ENCODE data around the gene HIPK3. TPM values are rescaled to one million over a fixed set of nuclear protein-coding genes. Genes with fewer than 3 reads are reported as not detected.

Gene HIPK3
- 100 to 1,000 TPM; 207 to 298 (median 257) TPM for total RNA-seq
- 10 to 100 TPM; 26.3 to 36.4 TPM for polyA plus RNA-seq
- long read RNA-seq, donor 1, full-length matches to known transcripts: 1 of 58 reads
- long read RNA-seq, donor 1, partial matches to known transcripts: 53 of 58 reads
- long read RNA-seq, donor 1, other reads (novel, unspliced or antisense): 4 of 58 reads
- long read RNA-seq, donor 2, full-length matches to known transcripts: 7 of 92 reads
- long read RNA-seq, donor 2, partial matches to known transcripts: 51 of 92 reads
- long read RNA-seq, donor 2, other reads (novel, unspliced or antisense): 34 of 92 reads
- long read RNA-seq, donor 3, full-length matches to known transcripts: 6 of 50 reads
- long read RNA-seq, donor 3, partial matches to known transcripts: 42 of 50 reads
- long read RNA-seq, donor 3, other reads (novel, unspliced or antisense): 2 of 50 reads

DNA sequence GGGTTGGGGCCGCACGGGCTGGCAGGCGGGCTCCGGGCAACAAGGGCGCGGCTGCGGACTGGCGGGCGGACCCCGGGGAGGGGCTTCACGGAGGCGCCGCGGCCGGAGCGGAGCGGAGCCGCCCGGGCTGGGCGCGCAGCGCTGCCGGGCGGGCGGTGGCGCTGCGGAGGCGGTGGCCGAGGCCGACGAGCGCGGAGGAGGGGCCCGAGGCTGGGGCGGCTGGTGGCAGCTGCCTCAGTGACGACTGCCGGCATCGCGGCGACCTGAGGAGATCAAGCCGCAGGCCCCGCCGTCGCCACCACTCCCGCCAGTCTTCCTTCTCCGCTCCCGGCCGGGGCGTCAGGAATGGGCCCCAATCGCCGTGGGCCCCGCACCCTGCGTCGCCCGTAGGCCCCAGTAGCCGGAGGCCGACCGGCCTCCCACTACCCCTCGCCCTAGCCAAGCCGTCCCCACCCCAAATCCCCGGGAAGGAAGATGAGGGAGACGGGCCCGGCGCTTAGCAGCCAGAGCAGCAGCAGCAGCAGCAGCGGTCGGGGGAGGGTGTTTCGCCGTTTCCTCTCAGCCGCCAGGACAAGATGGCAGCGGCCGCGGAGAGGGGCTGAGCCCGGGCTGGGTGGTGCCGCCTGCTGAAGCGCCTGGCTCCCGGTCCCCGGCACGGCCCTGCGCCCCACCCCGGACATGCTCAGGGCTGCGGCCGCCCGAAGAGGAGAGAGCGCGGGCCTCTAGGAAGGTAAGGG is at the start of gene HIPK3:
TSS of gene HIPK3 (plus strand) at position 222 of the 737 bp plus-strand sequence.
- H3K9me3 ChIP-seq: peaks cover 0 to 5% (median 0%) of the 10 kb centered on the region in 12 donors
- peak within 1 kb of the TSS; percentile 99 to 100 (median 100) for H3K27ac ChIP-seq
- ATAC-seq (peak; percentile 51 to 91 (median 82)), DNase-seq (peak; percentile 89 to 94 (median 89))
- no peaks in the 10 kb centered on the region for H3K36me3 ChIP-seq
- H3K4me1 ChIP-seq: peaks cover 0 to 45% (median 26%) of the 10 kb centered on the region in 12 donors
- intact Hi-C loops (cut with DNase I): loop anchor here (1.0 to 10.0 kb wide), 12 partner anchors 35 to 480 kb away; partner anchors contain the start of genes CSTF3 (in 4 of the 10) and CD59 (in 2 of the 10)
- 0 to 1% (median 1%) methylated on average over 1 to 85 of the region's 85 CpGs for WGBS, 4 donors
- H3K27me3 ChIP-seq: no peaks in the 10 kb centered on the region
- H3K4me3 ChIP-seq: peak within 1 kb of the TSS; percentile 78 to 95 (median 94)
- TF ChIP-seq, protein P1, sequence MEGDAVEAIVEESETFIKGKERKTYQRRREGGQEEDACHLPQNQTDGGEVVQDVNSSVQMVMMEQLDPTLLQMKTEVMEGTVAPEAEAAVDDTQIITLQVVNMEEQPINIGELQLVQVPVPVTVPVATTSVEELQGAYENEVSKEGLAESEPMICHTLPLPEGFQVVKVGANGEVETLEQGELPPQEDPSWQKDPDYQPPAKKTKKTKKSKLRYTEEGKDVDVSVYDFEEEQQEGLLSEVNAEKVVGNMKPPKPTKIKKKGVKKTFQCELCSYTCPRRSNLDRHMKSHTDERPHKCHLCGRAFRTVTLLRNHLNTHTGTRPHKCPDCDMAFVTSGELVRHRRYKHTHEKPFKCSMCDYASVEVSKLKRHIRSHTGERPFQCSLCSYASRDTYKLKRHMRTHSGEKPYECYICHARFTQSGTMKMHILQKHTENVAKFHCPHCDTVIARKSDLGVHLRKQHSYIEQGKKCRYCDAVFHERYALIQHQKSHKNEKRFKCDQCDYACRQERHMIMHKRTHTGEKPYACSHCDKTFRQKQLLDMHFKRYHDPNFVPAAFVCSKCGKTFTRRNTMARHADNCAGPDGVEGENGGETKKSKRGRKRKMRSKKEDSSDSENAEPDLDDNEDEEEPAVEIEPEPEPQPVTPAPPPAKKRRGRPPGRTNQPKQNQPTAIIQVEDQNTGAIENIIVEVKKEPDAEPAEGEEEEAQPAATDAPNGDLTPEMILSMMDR (IDR thresholded peaks at IDR 0.05): peak in 9 of 12 donors; percentile 7 to 66 (median 39)
- peak; percentile 57 to 68 for TF ChIP-seq POLR2A (IDR thresholded peaks at IDR 0.05)

DNA sequence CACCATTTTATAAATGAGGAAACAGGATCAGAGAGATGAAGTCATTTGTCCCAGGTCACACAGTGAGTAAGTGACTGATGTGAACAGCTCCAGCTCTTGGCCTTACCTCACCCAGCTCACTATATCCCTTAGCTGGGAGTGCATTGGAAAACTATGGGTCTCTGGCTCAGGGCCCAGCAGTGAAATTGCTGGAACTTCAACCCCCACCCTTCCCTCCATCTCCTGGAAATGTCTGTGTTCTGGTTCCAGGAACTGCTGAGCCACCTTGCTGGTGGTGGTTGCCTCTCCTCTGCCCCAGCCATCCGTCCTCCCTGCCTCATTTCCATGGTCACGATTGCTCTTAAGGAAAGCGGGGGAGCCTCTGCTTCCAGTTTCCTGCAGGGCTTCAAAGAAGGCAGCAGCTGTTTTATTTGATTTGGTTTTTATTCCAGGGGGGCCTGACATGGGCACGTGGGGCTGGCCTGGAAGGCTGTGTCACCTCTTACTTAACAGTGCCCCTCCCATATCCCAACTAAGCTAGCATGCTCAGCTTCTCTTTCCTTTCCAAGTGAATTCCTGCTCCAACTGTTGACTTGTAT is 49.7 kb upstream of the HIPK3 start:
- peak in 4 of 5 donors; percentile 23 to 55 (median 36) for DNase-seq
- WGBS, 4 donors: 24 to 56% (median 41%) methylated on average over 4 of the region's 4 CpGs
- no peak for TF ChIP-seq POLR2A (IDR thresholded peaks at IDR 0.05)
- TF ChIP-seq, protein P1 (IDR thresholded peaks at IDR 0.05): no peak

DNA sequence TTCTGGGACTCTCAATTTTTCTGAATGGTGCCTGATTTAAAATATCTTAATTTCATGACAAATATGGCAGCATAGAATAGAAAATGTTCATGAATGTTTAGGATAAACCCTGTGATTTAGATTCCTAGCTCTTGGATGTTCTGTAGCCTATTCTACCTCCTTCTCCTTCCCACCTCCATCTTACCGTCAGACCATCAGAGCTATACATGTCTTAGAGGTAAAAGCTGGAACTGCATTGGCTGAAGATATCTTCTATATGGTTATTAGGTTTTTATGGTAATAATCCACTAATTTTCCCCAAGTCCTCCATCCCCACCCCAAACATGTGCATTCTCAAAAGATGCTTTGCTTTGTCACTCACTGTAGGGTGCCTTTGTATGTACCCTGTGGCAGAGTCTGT is 49.0 kb upstream of the HIPK3 start:
- Histone ChIP-seq H3K27me3 (no peaks in the 10 kb centered on the region), H3K9me3 (no peaks in the 10 kb centered on the region), H3K36me3 (no peaks in the 10 kb centered on the region), H3K27ac (peak overlapping the region in 4 of 12 donors; percentile 18 to 77 (median 30)), H3K4me3 (no peak overlapping the region), H3K4me1 (peaks cover 0 to 41% (median 3%) of the 10 kb centered on the region in 12 donors)
- ATAC-seq (no peak), DNase-seq (no peak)
- TF ChIP-seq POLR2A (IDR thresholded peaks at IDR 0.05): no peak
- intact Hi-C loops (cut with DNase I): no loop called here
- WGBS, 4 donors: 92 to 97% (median 93%) methylated on average over 1 of the region's 1 CpG

More for the DNA sequence above, 49.7 kb upstream of the HIPK3 start:
- H3K27me3 ChIP-seq: no peaks in the 10 kb centered on the region
- peak in 3 of 4 donors; percentile 83 to 93 (median 86) for ATAC-seq
- no peak overlapping the region for H3K4me3 ChIP-seq
- H3K4me1 ChIP-seq: peaks cover 0 to 36% (median 3%) of the 10 kb centered on the region in 12 donors
- no peaks in the 10 kb centered on the region for H3K9me3 ChIP-seq
- H3K36me3 ChIP-seq: no peaks in the 10 kb centered on the region
- peak overlapping the region in 6 of 12 donors; percentile 13 to 77 (median 21) for H3K27ac ChIP-seq
- intact Hi-C loops (cut with DNase I): no loop called here

DNA sequence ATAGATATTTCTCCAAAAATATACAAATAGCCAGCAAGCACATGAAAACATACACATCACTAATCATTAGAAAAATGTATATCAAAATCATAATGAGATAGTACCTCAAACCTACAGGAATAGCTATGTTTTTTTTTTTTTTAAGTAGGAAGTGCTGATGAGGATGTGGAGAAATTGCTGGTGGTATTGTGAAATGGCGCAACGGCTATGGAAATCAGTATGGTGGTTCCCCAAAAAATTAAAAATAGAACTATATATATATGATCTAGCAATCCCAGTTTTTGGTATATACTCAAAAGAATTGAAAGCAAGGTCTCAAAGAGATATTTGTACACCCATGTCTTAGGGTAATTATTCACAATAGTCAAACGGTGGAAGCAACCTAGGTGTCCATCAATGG is 46.0 kb upstream of the HIPK3 start:
- Histone ChIP-seq H3K27me3 (no peaks in the 10 kb centered on the region), H3K4me1 (peaks cover 0 to 57% (median 3%) of the 10 kb centered on the region in 12 donors), H3K9me3 (no peaks in the 10 kb centered on the region), H3K36me3 (no peaks in the 10 kb centered on the region), H3K27ac (peak overlapping the region in 1 of 12 donors; percentile 79), H3K4me3 (peak overlapping the region in 1 of 12 donors; percentile 23)
- intact Hi-C loops (cut with DNase I): no loop called here
- WGBS, 4 donors: 82 to 92% (median 87%) methylated on average over 3 of the region's 3 CpGs
- TF ChIP-seq, protein P1 (IDR thresholded peaks at IDR 0.05): no peak
- TF ChIP-seq POLR2A (IDR thresholded peaks at IDR 0.05): no peak
- ATAC-seq (no peak), DNase-seq (no peak)

Measured in heart left ventricle (tissue), 16 donors.